Measurements from ENCODE around the gene NAXE. TPM values are rescaled to one million over a fixed set of nuclear protein-coding genes. Genes with fewer than 3 reads are reported as not detected.

The NAXE gene
- total and polyA plus RNA-seq, 2 of the 13 experiments (the other 11 are each of a cell fraction or from before 2014, with no cell fraction given), result 39.4 to 59.4 TPM

DNA sequence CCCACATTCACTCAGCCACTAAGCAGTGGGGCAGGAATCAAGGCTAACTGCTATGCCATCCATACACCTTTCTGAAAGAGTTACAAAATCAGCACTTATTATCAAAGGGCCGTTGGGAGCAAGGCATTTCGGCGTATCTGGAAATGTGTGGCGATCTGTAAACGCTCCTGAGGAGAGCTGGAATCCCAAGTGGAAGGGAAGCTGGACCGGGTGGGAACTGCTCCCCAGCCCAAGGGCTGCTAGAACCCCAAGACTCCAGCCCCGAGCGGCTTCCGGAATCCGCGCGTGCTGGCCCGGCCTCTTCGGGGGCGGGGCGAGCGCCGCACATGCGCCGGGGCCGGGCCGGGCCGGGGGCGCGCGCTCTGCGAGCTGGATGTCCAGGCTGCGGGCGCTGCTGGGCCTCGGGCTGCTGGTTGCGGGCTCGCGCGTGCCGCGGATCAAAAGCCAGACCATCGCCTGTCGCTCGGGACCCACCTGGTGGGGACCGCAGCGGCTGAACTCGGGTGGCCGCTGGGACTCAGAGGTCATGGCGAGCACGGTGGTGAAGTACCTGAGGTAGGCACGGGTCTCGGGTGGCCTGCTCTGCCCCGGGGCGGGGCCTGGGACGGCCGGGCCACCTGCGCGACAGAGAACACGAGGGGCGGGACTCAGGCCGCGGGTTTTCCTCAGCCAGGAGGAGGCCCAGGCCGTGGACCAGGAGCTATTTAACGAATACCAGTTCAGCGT is at the start of gene NAXE (continued):
- TF ChIP-seq NFE2L2 (IDR thresholded peaks at IDR 0.05; ENCODE audit: low read length) (no peak), TCF7 (IDR thresholded peaks at IDR 0.05; ENCODE audit: low read depth) (no peak), SUZ12 (IDR thresholded peaks at IDR 0.05; ENCODE audit: low read depth, low read length) (no peak), KLF13 (CRISPR knock-in tag; IDR thresholded peaks at IDR 0.05) (no peak), SATB2 (CRISPR knock-in tag; IDR thresholded peaks at IDR 0.05) (no peak), FIP1L1 (IDR thresholded peaks at IDR 0.05; ENCODE audit: borderline replicate concordance, insufficient read depth, low read depth, low read length) (no peak), HNRNPLL (IDR thresholded peaks at IDR 0.05; ENCODE audit: low read depth, low read length, poor library complexity, severe bottlenecking) (no peak), NR1H2 (CRISPR knock-in tag; IDR thresholded peaks at IDR 0.05; ENCODE audit: borderline replicate concordance, low read depth) (0 out of 2 replicates have a peak, but pooled peaks have one; percentile 28), SSRP1 (CRISPR knock-in tag; IDR thresholded peaks at IDR 0.05) (no peak), ZNF619 (CRISPR knock-in tag; IDR thresholded peaks at IDR 0.05) (no peak), SMAD3 (CRISPR knock-in tag; IDR thresholded peaks at IDR 0.05) (peak; percentile 50; the same call in 1 of the 2 replicates), IKZF1 (IDR thresholded peaks at IDR 0.05) (no peak), ZNF335 (CRISPR knock-in tag; IDR thresholded peaks at IDR 0.05) (no peak), SRSF4 (IDR thresholded peaks at IDR 0.05; ENCODE audit: low read depth, low read length, poor library complexity, severe bottlenecking) (no peak), HMGA1 (CRISPR knock-in tag; conservative IDR thresholded peaks at IDR 0.05) (no peak), NCOA5 (CRISPR knock-in tag; IDR thresholded peaks at IDR 0.05) (0 out of 2 replicates have a peak, but pooled peaks have one; percentile 18), ZNF224 (CRISPR knock-in tag; IDR thresholded peaks at IDR 0.05) (no peak)
- TF ChIP-seq, protein P1, sequence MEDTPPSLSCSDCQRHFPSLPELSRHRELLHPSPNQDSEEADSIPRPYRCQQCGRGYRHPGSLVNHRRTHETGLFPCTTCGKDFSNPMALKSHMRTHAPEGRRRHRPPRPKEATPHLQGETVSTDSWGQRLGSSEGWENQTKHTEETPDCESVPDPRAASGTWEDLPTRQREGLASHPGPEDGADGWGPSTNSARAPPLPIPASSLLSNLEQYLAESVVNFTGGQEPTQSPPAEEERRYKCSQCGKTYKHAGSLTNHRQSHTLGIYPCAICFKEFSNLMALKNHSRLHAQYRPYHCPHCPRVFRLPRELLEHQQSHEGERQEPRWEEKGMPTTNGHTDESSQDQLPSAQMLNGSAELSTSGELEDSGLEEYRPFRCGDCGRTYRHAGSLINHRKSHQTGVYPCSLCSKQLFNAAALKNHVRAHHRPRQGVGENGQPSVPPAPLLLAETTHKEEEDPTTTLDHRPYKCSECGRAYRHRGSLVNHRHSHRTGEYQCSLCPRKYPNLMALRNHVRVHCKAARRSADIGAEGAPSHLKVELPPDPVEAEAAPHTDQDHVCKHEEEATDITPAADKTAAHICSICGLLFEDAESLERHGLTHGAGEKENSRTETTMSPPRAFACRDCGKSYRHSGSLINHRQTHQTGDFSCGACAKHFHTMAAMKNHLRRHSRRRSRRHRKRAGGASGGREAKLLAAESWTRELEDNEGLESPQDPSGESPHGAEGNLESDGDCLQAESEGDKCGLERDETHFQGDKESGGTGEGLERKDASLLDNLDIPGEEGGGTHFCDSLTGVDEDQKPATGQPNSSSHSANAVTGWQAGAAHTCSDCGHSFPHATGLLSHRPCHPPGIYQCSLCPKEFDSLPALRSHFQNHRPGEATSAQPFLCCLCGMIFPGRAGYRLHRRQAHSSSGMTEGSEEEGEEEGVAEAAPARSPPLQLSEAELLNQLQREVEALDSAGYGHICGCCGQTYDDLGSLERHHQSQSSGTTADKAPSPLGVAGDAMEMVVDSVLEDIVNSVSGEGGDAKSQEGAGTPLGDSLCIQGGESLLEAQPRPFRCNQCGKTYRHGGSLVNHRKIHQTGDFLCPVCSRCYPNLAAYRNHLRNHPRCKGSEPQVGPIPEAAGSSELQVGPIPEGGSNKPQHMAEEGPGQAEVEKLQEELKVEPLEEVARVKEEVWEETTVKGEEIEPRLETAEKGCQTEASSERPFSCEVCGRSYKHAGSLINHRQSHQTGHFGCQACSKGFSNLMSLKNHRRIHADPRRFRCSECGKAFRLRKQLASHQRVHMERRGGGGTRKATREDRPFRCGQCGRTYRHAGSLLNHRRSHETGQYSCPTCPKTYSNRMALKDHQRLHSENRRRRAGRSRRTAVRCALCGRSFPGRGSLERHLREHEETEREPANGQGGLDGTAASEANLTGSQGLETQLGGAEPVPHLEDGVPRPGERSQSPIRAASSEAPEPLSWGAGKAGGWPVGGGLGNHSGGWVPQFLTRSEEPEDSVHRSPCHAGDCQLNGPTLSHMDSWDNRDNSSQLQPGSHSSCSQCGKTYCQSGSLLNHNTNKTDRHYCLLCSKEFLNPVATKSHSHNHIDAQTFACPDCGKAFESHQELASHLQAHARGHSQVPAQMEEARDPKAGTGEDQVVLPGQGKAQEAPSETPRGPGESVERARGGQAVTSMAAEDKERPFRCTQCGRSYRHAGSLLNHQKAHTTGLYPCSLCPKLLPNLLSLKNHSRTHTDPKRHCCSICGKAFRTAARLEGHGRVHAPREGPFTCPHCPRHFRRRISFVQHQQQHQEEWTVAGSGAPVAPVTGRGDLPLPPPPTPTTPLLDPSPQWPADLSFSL (CRISPR knock-in tag; IDR thresholded peaks at IDR 0.05), result no peak
- TF ChIP-seq, protein P2, sequence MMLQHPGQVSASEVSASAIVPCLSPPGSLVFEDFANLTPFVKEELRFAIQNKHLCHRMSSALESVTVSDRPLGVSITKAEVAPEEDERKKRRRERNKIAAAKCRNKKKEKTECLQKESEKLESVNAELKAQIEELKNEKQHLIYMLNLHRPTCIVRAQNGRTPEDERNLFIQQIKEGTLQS (CRISPR knock-in tag; IDR thresholded peaks at IDR 0.05), result no peak
- TF ChIP-seq, protein P3, sequence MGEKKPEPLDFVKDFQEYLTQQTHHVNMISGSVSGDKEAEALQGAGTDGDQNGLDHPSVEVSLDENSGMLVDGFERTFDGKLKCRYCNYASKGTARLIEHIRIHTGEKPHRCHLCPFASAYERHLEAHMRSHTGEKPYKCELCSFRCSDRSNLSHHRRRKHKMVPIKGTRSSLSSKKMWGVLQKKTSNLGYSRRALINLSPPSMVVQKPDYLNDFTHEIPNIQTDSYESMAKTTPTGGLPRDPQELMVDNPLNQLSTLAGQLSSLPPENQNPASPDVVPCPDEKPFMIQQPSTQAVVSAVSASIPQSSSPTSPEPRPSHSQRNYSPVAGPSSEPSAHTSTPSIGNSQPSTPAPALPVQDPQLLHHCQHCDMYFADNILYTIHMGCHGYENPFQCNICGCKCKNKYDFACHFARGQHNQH (CRISPR knock-in tag; IDR thresholded peaks at IDR 0.05), result 0 out of 2 replicates have a peak, but pooled peaks have one; percentile 12
- TF ChIP-seq, protein P4, sequence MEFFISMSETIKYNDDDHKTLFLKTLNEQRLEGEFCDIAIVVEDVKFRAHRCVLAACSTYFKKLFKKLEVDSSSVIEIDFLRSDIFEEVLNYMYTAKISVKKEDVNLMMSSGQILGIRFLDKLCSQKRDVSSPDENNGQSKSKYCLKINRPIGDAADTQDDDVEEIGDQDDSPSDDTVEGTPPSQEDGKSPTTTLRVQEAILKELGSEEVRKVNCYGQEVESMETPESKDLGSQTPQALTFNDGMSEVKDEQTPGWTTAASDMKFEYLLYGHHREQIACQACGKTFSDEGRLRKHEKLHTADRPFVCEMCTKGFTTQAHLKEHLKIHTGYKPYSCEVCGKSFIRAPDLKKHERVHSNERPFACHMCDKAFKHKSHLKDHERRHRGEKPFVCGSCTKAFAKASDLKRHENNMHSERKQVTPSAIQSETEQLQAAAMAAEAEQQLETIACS (CRISPR knock-in tag; IDR thresholded peaks at IDR 0.05), result peak; percentile 88

Data from HepG2 (cell line).